GM18502 (cell line): ENCODE results near the gene RD3L.
"Not testable (repeated sequence)": the region's sequence is repeated elsewhere in the genome, so short reads cannot be mapped to it uniquely, and the experiment has no call there.

Experiments
- ATAC-seq: cut with Tn5 transposase; IDR thresholded peaks from one replicate; pipeline ENCODE4 v1.9.1; 2021; ENCODE audit warnings: mild to moderate bottlenecking; ENCODE audit not compliant: unreplicated experiment, poor library complexity

Gene RD3L

GRCh38 chr14:103941973-103942736, at the start of gene RD3L:
TSS of gene RD3L (minus strand) at chr14:103942529. CDS start at chr14:103941695, 834 bp downstream.
- ATAC-seq, result no peak

GRCh38 chr14:103989964-103990363, 47.6 kb upstream of the RD3L start:
- ATAC-seq, result no peak

DNA sequence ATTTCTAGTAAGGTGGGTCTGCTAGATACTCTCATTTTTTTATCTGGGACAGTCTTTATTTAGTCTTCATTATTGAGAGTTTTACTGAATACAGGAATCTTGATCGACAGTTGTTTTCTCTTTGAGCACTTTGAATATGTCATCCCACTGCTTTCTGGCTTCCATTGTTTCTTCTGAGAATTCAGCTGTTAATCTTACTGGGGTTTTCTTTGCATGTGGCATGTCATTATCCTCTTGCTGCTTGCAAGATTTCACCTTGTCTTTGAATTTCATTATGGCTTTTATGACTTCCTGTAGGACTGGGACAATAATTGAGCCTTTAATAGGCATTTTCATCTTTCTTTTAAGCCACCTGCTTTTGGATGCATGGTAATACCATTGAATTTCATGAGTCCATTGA, 46.7 kb upstream of the RD3L start:
- ATAC-seq, result no peak

- no peak for ATAC-seq
Measured at GRCh38 chr14:103984196-103984595, 41.9 kb upstream of the RD3L start.

DNA sequence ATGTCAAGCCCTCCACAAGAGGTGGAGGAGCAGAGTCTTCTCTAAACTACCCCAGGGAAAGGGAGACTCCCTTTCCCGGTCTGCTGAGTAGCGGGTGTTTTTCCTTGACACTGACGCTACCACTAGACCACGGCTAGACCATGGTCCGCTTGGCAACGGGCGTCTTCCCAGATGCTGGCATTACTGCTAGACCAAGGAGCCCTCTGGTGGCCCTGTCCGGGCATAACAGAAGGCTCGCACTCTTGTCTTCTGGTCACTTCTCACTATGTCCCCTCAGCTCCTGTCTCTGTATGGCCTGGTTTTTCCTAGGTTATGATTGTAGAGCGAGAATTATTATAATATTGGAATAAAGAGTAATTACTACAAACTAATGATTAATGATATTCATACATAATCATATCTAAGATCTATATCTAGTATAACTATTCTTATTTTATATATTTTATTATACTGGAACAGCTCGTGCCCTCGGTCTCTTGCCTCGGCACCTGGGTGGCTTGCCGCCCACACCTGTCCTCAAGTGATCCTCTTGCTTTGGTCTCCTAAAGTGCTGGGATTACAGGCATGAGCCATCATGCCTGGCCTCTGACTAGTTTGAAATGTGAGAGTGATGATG, 38.4 kb upstream of the RD3L start:
- not testable (repeated sequence) for ATAC-seq

DNA sequence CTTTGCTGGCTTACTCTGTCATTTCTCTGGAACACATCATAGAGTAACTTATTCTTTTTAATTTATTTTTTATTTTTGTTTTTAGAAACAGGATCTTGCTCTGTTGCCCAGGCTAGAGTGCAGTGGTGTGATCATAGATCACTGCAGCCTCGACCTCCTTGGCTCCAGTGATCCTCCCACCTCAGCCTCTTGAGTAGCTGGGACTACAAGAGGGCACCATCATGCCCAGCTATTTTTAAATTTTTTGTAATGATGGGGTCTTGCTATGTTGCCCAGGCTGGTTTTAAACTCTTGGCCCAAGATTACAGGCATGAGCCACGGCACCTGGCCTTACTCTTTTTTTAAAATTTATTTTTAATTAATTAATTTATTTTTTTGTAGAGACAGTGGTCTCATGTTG, 32.2 kb upstream of the RD3L start:
- ATAC-seq, result no peak

- no peak for ATAC-seq
Measured at GRCh38 chr14:103973354-103973753, 31.0 kb upstream of the RD3L start.

- no peak for ATAC-seq
Measured at GRCh38 chr14:103969961-103970360, 27.6 kb upstream of the RD3L start.

DNA sequence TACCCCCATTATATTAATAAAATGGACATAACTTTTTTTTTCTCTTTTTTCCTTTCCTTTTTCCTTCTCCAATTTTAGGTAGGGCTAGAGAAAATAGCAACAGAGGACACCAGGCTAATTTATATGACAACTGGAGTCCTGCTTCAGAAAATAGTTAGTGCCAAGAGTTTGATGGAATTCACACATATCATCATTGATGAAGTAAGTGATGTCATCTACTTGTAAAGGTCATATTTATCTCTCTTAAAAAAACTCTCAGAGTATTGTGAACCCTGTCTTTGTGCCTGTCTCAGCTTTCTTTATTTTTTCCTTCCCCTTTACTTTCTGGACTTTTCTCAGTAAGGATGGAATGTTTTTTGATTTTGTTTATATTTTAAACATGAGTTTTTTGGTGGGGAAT, 24.3 kb upstream of the RD3L start:
- no peak for ATAC-seq

- ATAC-seq, result no peak
Measured at GRCh38 chr14:103961928-103962578, 19.7 kb upstream of the RD3L start.

DNA sequence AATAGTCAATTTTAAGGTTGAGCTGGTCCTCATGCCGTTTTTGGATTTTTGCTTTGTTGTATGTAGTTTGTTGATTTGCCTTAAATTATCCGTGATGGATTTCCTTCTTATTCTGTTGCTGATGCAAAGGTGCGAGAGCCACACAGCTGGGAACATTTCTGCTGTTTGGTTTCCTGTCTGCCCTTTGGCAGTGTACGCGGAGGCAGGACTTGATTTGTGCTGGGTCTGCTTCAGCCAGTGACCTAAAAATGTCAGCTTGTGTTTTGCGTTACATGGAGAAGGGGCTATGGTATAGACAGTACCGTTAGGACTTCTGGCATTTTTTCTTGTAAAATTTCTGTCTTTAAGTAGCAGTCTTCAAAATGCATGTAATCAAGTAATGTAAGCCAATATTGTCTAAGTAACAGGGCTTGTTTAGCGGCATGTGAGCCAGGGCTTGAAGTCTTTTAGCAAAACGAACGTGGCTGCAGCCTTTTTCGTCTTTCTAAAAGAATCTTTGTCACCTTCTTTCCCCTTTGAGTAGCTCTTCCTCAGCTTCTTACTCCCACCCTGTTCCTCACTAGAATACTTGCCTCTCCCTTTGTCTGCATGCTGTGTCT, 18.2 kb upstream of the RD3L start:
- no peak for ATAC-seq

DNA sequence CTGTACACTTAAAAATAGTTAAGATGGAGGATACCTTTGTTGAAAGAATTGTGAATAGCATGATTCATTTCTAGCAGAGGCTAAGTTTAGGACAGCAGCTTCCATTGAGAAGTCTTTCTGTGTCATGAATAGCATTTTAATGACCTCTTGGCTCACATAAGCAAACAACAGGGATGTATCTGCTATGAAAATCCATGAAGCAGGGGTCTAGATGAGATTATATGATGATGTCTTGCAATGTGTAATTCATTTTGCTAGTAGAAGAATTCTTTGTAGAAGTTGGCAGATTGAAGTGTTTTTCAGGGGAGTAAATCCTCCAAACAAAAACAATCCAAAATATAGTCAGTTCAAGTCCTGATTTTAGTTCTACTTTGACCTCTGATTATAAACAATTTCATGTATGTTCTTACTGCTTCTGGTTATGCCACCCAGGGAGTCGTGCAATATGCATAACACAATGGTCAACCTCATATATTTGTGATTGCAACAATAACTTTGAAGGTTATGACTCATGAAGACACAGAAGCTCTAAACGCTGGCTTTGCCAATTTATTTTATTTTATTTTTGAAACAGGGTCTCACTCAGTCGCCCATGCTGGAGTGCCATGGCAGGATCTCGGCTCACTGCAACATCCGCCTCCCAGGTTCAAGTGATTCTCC, 6.9 kb upstream of the RD3L start:
- no peak for ATAC-seq

GRCh38 chr14:103948442-103948841, 6.1 kb upstream of the RD3L start:
- ATAC-seq, result no peak

GRCh38 chr14:103946975-103947374, 4.6 kb upstream of the RD3L start:
- no peak for ATAC-seq

- no peak for ATAC-seq
Measured at GRCh38 chr14:103943673-103944072, 1.3 kb upstream of the RD3L start.

DNA sequence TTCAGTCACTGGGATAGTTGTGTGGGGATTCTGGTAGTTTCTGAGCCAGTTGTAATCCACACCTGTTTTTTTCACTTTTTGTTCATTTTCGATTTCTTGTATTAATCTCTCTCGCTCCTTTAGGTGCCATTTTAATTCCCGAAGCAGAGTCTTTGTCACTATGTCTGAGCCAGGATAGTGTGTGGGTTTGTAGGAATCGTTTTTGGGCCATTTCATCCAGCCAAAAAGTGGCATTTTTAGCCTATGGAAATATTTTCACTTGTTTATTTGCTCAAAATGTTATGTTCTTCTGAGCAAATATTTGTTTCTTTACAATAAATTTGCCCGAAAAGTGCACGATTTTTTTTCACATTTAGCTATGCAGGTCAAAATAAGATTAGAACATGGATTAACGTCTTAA, 867 bp downstream of the RD3L start:
- no peak for ATAC-seq

GRCh38 chr14:103935102-103935501, 7.2 kb downstream of the RD3L start:
- no peak for ATAC-seq

DNA sequence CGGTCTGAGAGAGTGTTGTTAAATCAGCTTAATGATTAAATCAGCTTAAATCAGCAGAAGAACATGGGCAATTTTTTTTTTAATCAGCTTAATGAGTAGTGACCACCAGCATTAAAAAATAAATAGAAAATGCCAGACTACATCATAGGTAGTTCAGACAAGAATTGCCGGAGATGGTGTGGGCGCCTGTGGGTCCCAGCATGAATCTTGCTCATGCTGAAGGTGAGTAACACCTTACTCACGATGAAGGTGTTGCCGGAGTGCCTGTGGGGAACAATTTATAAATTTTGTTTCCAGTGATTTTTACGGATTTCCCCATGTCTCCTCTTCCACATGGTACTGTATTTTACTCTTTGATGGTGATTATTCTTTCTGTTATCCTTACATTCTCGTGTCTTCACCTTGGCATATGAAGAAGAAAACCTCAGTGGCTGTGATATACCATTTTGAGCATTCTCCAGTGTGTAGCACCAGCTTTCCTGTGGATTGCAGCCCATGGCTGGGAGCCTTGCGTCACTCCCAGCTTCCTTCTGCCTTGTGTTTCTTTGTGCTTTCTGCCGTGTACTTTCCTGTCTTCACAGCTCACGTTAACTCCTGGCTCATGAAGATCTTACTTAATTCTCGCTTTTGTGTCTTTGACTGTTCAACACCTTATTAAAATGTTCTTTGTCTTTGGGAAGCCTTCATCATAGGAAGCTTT, 9.4 kb downstream of the RD3L start:
- ATAC-seq, result no peak

DNA sequence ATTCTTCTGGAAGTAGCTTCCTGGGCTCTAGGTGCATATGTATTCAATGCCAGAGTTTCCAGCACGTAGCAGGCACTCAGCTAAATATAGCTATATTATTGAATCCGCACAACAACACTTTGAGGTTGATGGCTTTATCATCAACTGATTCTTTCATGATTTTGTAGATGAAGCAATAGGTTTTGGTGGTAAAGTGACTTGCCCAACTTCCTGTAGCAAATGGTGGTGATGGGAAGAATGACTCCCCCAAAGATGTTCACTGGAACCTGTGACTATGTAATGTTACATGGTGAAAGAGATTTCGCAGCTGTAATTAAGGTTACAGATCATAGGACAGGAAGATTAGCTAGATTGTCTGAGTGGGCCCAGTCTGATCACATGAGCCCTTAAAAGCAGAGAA, 10.9 kb downstream of the RD3L start:
- no peak for ATAC-seq

DNA sequence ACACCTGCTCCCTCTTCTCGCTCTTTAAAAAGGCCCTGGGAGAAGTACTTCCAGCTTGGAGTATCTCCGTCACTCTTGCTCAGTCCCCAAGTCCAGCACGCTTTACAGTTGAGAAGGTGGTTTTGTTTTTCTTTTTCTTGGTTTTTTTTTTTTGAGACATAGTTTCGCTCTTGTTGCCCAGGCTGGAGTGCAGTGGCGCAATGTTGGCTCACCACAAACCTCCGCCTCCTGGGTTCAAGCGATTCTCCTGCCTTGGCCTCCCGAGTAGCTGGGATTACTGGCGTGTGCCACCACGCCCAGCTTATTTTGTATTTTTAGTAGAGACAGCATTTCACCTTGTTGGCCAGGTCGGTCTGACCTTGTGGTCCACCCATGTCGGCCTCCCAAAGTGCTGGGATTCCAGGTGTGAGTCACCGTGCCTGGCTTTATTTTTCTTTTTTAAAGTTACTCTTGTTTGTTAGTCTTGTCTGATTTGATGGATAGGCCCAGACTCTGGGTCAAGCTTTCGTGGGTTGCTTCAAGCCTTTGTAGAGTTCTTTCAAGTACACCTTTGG, 12.2 kb downstream of the RD3L start:
- no peak for ATAC-seq
